T-helper 1 cell treated with Interleukin-12 subunit alpha and Interleukin-12 subunit beta and Interleukin-4 antibody, amounts not matched to agents 30 ng/mL and 1 ng/mL, for 36 hours (primary cell): Measurements from ENCODE around the gene KCNJ10. TPM values are rescaled to one million over a fixed set of nuclear protein-coding genes. Genes with fewer than 3 reads are reported as not detected.

Experiments used
- intact Hi-C: fragments of 100-400 bp; cut with micrococcal nuclease; formaldehyde crosslinking; loops from one replicate; pipeline ENCODE4 v1.15.1; 2024
- total RNA-seq: library from RNA; stranded (reverse); gene quantifications from 2 replicates; pipeline ENCODE4 v1.2.3, GENCODE V29; 2022

Gene KCNJ10
- total RNA-seq, 1 donor from 2014 or later, result not detected

DNA sequence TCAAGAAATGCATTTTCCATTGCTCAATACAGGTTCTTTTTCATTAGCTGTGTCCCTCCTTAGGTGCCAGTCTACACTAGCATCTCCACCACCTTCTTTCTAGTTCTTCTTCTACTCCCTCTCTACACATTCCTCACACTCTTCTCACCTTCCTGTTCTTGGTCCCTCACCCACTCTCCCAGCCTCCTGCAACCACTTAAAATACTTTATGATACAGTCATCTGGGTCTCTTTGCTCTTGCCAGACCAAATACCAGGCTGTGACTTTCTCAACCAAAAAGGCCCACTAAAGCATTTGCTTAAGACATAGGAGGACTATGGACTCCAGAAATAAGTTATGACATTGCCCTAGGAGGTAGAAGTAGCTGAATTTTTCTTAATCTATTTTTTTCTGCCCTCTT, 73.3 kb downstream of the KCNJ10 start:
- intact Hi-C loops, result no loop called here

DNA sequence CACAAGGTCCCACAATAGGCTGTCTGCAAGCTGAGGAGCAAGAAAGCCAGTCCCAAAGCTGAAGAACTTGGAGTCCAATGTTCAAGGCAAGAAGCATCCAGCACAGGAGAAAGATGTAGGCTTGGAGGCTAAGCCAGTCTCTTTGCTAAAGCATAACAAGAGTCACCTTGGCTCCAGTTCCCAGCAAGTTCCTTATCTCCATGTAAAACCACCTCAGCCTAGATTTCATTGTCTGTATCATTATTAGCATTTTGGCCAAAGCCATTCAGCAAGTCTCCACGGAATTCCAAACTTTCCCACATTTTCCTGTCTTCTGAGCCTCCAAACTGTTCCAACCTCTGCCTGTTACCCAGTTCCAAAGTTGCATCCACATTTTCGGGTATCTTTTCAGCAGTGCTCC, 75.1 kb downstream of the KCNJ10 start:
- intact Hi-C loops, result no loop called here

DNA sequence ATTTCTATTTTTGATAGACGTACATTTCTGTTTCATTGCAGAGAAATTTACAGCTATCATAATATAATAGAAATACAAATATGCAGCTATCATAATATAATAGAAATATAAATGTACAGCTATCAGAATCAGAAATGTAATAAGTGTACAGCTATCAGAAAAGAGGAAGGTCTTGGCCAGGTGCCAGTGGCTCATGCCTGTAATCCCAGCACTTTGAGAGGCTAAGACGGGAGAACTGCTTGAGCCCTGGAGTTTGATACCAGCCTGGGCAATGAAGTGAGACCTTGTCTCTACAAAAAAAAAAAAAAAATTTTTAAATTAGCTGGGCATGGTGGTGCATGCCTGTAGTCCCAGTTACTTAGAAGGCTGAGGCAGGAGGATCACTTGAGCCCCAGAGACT, 76.0 kb downstream of the KCNJ10 start:
- intact Hi-C loops, result no loop called here

DNA sequence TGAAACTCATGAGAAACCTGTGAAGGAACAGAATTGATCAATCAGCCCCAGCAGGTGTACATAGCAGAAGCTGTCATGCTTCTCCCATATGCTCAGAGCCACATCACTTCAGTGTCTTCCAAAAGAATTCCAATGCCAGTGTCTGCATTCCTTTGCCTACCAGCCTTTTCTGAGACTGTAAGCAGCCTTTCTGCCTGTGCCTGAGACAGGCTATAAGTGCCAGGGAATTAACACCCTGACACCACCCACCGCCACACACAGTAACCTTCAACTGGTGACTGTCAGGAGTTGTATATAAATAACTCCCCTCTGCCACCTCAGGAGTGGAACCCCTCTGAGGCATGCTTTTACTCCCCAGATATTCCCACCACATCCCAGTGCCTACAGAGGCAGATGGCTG, 77.8 kb downstream of the KCNJ10 start:
- intact Hi-C loops, result no loop called here

DNA sequence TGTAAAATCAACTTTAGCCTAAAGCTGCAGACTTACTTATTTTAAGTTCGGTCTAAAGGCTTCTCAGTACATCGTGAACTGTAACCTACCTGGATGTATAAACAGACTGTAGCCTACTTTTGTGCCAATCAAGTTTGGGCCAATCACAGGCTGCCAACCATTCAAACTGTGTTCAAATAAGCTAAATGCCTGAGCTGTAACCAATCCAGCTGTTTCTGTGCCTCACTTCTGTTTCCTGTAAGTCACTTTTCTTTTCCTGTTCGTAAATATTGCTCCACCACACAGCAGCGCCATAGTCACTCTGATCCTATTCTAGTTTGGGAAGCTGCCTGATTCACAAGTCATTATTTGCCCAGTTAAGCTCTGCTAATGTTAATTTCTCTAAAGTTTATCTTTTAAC, 78.4 kb downstream of the KCNJ10 start:
- intact Hi-C loops, result no loop called here

DNA sequence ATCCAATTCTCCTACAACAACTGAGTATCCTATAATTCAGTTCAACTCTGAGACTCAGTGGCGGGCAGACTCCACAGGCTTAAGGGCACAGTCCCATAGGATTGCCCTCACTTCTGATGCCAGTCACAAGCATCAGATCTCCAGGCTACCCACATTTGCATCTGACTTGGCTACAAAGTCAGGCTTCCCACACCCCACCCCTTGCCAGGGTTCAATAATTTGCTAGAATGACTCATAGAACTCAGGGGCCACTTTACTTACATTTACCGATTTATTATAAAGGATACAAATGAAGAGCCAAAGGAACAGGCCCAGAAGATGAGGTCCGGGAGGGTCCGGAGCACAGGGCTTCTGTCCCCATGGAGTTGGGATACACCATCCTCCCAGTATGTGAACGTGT, 80.0 kb downstream of the KCNJ10 start:
- intact Hi-C loops, result no loop called here

DNA sequence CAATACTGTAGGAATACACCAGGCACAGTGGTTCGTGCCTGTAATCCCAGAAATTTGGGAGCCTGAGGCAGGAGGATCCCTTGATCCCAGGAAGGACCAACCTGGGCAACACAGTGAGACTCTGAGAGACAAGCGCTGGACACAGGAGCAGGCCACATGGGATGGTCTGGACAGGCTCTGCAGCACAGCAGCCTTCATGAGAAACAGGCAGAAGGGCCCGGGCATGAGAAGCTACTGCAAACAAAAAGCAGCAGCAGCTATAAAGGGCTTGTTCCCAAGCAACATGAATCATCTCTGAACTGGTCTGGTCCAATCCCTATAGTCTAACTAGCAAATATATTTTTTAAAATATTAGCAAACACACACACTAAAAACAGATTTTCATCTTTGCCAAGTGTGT, 80.4 kb downstream of the KCNJ10 start:
- intact Hi-C loops, result no loop called here

DNA sequence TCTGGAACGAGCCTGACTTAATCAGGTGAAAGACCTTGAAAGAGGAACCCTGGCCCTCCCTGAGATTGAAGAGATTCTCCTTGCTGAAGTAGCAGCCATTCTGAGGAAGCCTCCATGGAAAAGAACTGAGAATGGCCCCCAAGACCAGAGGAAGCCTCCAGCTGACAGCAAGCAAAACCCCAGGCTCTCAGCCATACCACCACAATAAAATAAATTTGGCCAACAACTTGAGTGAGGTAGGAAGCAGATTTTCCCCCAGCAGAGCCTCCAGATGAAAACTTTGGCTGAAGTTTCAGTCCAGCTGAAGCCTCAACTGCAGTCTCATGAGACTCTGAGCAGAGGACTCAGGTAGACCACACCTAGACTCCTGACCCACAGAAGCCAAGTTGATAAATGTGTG, 82.0 kb downstream of the KCNJ10 start:
- intact Hi-C loops, result no loop called here

DNA sequence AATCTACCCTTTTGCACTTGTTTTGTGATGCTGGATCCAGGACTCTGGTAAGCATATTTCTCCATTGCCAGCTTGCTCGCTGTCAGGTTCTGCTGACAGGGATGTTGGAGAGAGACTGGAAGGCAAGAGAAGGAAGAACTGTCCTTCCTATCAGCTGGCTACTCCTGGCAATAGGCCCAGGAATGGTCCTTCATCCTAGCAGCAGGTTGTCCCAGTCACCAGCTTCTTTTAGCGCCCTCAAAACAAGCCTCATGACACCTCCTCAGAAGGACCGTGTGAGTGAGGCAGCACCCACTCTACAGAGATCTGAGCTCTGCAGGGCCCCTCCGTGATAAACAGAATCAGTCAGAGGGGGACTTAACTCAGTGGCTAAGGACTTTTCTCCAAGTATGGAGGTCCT, 82.8 kb downstream of the KCNJ10 start:
- intact Hi-C loops, result no loop called here

DNA sequence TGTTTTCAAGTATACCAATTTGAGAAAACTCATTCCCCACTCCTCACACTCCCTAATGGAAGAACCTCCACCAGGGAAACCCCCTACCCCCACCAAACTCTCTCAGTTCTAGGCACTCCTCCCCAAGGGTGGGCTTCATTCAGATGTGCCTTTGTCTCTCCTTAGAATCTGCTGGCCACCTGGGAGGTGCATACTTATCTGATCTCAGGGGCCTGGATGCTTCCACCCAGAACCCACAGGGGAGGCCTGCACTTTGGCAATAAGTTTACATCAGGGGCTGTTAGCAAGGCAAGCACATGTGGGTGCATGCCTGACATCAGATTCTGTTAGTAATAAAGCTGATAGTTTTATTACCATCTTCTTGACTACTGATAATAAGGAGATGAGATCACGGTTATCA, 83.4 kb downstream of the KCNJ10 start:
- intact Hi-C loops, result no loop called here

DNA sequence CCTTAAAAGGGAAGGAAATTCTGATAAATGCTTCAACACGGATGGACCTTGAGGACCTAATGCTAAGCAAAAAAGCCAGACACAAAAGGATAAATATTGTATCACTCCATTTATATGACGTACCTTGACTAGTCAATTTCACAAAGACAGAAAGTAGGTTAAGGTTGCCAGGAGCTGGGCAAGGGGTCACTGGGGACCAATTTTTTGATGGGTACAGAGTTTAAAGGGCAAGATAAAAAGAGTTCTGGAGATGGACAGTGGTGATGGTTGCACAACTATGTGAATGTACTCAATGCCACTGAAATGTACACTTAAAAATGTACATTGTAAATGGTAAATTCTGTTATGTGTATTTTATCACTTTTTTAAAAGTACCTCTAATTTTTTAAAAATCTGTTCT, 83.9 kb downstream of the KCNJ10 start:
- intact Hi-C loops, result no loop called here

DNA sequence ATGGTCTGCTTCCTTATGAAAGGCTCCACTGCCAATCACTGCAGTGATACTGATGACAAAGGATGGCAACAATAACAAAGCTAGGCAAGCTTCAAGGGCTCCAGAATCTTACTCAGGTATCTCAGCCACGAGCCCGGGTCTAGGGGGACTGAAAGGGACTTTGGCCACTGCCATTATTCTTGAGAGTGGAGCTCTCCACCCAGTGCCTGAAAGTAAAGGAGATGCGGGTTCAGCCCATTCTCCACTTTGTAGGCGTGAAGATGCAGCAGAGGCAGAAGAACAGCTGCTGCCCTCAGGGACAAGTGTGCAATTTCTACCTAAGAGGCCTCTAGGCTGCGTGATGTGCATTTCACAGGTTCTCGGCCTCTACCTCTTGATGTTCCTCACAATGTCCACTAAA, 84.5 kb downstream of the KCNJ10 start:
- intact Hi-C loops, result no loop called here

DNA sequence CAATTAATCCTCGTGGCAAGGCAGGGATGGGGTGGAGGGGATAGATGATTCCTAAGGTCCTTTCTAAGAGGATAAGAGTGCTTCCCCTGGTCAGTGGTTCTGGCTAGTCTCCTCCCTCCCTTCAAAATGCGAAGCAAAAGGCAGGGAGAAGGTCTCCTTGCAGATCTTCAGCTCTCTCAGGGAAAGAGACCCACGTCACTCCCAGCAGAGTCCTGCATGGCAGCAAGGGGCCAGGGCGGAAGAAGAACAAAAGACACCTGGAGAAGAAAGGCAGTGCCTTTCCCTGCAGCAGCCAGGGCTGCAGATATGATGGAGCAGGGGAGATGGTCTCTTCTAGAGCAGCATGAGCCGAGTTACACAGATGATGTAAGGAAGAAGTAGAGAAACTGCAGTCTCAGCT, 86.3 kb downstream of the KCNJ10 start:
- intact Hi-C loops, result no loop called here

DNA sequence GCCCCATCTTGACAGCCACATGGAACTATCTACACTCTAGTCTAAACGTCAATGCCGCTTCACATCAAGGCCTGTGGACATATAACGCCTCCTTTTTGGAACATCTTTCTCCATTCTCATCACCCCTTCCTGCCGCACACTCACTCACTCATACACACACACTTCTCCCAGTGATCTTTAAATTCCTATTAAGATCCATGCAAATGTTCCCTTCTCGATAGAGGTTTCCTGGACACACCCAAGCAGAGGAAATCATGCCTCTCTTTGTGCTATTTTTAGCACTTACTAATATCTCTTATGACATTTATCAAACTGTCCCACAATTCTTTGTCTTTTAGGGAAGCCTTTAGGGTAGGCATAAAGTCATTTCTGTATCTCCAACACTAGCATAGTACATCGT, 87.7 kb downstream of the KCNJ10 start:
- intact Hi-C loops, result no loop called here

DNA sequence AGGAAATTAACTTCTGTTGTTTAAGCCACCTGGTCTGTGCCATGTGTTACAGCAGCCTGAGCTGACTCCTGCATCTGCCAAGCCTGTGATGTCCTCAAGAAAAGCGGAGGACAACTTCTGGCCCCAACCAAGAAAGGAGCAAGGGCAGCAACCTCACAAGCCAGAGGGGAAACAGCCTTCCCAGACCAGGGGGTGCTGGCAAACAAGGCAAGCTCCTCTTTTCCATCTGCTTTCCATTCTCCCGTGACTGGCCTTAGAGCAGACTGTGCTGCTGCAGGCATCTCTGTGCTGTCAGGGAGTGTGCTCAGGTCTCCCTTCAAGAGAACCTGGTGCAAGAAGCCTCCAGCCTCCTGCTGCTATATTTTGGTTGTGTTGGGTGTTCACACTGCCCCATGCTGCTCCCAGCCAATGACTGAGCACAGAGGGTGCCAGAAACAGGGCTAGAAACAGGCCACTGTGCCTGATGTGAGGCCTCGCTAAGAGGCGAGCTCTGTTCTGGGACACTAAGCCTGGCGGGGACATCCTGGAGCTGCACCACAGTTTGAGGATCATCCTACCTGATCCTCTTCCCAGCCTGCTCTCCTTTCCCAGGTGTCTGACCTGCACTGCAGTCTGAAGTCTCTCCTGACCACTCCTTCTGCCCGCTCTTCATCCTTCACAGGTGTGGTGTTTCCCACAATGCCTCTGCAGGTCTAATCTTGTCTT, 88.5 kb downstream of the KCNJ10 start:
- intact Hi-C loops, result no loop called here

DNA sequence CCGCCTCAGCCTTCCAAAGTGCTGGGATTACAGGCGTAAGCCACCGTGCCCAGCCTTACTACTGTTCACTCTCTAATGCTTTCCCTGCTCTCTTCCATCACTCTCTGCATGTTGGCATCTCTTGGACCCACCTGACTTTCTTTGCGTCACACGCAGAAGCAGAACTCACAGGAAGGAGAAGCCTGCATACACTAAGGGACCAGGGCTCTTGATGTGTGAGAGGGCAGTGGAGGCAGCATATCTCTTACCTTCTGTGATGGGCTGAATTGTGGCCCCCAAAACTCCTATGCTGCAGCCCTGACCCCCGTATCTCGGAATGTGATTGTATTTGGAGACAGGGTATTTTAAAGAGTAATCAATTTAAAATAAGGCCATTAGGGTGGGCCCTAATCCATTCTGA, 89.2 kb downstream of the KCNJ10 start:
- intact Hi-C loops, result no loop called here

DNA sequence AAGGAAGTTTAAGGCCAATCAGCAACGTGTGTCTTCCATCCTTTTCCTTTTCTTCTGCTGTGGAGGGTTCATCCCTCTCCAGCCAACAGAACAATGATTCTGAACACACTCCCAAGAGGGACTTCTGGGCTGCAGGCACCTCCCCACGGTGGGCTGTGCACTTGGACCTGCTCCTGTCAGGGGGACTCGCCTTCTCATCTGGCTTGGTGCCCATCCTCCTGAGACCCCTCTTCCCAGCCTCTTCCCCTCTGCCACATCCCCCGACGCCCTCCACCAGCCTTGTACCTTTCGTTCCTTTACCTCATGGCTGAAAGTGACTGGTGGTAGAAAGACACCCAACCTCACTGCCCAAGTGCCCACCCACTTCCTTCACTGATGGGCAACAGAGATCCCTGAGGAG, 89.9 kb downstream of the KCNJ10 start:
- intact Hi-C loops, result no loop called here

DNA sequence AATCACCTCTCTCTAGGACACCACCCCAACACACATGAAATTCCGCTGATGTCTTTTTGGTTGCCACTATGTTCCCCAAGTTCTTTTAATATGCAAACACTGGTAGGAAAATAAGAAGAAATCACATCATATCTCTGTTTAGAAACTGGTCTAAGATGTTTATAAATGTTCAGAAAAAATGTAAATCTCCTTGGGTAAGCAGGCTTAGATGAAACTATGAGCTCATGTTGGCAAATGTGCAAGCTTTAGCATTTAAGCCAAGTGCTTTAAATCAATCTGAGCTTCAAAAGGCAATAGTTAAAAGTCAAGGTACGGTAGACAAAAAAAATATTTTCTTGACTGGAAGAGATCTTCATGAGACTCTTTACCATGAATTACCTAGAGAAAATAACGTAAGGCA, 90.7 kb downstream of the KCNJ10 start:
- intact Hi-C loops, result no loop called here

DNA sequence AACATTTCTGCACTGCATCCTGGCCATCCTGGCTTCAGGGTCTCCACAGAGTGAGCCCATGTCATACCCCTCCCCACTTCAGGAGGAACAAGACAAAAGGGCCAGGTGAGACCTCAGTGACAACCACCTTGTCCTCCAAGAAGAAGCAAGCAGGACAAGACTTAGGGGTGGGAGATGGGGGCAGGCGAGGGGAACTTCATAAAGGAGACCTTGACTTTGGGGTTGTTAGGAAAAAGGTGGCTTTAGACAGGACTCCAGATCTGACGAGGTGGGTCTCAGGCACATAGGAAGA, 91.9 kb downstream of the KCNJ10 start:
- intact Hi-C loops, result no loop called here

DNA sequence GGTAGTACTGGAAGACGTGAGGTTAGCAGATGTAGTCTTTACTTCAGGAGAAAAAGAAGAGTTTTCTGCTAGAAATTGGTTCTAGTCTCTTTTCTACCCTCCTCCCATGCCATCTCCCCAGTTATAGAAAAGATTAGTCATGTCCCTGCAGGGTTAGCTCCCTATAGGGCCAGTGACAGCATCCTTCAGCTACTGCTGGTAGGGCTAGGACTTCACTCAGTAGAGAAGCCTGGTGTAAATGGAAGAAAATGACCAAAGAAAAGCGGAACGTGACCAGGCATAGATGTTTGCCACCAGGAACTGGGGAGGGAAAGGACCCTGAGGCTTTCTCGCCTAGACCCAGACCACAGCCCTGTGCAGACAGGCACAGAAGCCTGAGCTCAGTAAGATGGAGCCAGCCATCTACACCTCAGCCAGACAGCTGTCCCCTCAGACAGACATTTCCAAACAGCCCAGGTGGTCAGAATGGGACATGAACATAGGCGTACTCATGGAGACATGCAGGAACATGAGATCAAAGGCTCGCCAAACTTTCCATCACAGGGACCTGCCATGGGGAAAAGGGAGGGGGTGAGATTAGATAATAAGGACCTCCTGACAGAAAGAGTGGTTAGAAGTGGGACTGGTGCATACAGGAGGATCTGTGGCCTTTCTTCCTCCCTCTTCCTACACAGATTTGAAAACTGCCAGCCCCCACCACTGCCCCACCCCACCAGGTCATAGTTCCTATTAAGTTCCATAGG, 92.4 kb downstream of the KCNJ10 start:
- intact Hi-C loops, result no loop called here

DNA sequence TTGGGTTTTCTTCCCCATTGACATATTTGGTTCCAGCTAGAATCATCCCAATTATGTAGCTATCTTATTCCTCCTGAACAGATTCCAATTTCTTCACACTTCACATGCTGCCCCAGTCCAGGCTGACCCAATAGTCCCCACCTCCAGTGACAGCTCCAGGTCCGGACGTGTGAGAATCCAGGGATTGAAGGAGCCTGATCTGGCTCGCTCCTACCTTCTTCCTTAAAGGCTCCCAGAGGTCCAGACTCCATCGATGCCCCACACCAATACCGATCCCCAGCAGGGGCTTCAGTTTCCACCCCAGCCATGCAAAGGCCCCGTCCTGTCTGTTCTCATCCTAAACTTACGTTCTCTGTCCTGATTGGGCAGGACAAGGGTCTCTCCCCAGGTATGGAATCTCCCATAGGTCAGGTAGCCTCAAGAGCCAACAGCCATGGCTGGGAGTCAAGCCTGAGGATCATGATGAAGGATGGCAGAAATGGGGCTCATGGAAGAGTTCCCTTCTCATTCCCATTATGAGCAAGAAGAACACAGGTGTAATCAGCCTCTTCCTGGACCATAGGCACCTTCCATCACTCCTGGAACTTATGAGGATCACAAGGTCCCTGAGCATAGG, 95.5 kb downstream of the KCNJ10 start:
- intact Hi-C loops, result no loop called here

DNA sequence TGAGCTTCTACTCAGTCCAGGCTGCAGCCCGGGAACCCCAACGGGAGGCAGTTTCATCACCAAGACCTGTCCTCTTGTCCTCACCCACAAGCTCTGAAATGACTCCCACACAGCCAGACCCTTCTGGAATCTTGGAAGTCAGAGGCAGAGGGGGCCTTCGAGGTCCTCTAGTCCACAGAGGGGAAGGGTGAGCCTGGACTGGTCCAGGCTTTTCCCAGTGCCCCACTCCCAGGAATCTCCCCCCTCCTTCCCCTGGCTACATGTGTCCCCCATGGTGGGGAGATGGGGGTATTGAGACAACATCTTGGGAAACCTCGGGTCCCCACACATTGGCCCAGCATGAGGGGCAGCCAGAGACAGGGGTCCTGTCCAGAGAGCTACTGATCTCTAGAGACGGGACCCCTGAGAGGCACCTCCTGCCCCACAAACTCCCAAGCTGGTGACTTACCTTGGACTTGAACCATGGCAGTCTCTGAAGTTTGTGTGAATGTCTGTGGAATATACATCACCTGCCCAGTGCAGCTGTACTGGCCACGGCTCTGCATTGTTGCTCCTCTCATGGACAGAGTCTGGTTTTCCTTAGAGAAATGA, 96.5 kb downstream of the KCNJ10 start:
- intact Hi-C loops, result no loop called here
